Panc1 (cell line): ENCODE results near the gene ZW10. TPM values are rescaled to one million over a fixed set of nuclear protein-coding genes. Genes with fewer than 3 reads are reported as not detected.

Experiments used
- ATAC-seq: fragments of 200-7000 bp; cut with Tn5 transposase; 2 replicates; pipeline ENCODE4 v1.9.1; 2020; ENCODE audit warnings: mild to moderate bottlenecking, moderate library complexity
- BruUV-seq: library from RNA; stranded (reverse); fragments of 400-500 nt; replicated peaks from 2 replicates; lab custom pipeline; 2021; lab: Mats Ljungman, UMichigan
- CTCF ChIA-PET: fragments of 300-600 bp; sonication (Branson Sonifier 250); formaldehyde crosslinking; loops from one replicate; lab custom pipeline; 2022; ENCODE audit warnings: antibody characterized with exemption; lab: Charles Lee
- POLR2A ChIA-PET: fragments of 300-600 bp; sonication (Branson Sonifier 250); formaldehyde crosslinking; loops from one replicate; lab custom pipeline; 2022; ENCODE audit warnings: antibody characterized with exemption; lab: Charles Lee
- DNase-seq: peaks from one replicate; pipeline ENCODE4 v3.0.0-alpha.2; 2010; ENCODE audit warnings: low read depth, low spot score
- H3K27ac ChIP-seq: 2 replicates; pipeline ENCODE4 v1.5.1; 2011; ENCODE audit warnings: mild to moderate bottlenecking, low read length, inconsistent platforms
- H3K27me3 ChIP-seq: fragments of 200-500 bp; sonication (Bioruptor generic); 2 replicates; pipeline ENCODE4 v1.6.0; 2014; ENCODE audit warnings: low read length, inconsistent platforms; ENCODE audit not compliant: control insufficient read depth, insufficient read depth
- H3K36me3 ChIP-seq: fragments of 200-500 bp; sonication (Bioruptor generic); 2 replicates; pipeline ENCODE4 v1.5.1; 2014; ENCODE audit warnings: inconsistent platforms, mild to moderate bottlenecking, low read length, moderate library complexity; ENCODE audit not compliant: control insufficient read depth, insufficient read depth
- H3K4me1 ChIP-seq: 2 replicates; pipeline ENCODE4 v1.5.1; 2011; ENCODE audit warnings: inconsistent platforms, mild to moderate bottlenecking, low read length, moderate library complexity; ENCODE audit not compliant: control insufficient read depth, insufficient read depth
- H3K4me3 ChIP-seq, 2 experiments: 2 replicates each; pipeline ENCODE4 v1.5.1; 2011 to 2012; ENCODE audit warnings: low read depth in 2 of 2, low read length in 2 of 2, mild to moderate bottlenecking in 2 of 2, inconsistent platforms in 1 of 2, moderate library complexity in 1 of 2
- H3K9me3 ChIP-seq: fragments of 200-500 bp; sonication (Bioruptor generic); 2 replicates; pipeline ENCODE4 v1.5.1; 2014; ENCODE audit warnings: low read depth, mild to moderate bottlenecking, inconsistent platforms, low read length, moderate library complexity; ENCODE audit not compliant: control insufficient read depth, insufficient read depth
- CTCF ChIP-seq: fragments of 450-650 bp; IDR thresholded peaks from 2 replicates; pipeline ENCODE4 v1.5.1; 2017; ENCODE audit warnings: mild to moderate bottlenecking
- POLR2AphosphoS5 ChIP-seq: IDR thresholded peaks from 2 replicates; pipeline ENCODE4 v1.6.1; 2012; ENCODE audit warnings: mild to moderate bottlenecking, low read depth, low read length, moderate library complexity
- SIN3A ChIP-seq: IDR thresholded peaks from 2 replicates; pipeline ENCODE4 v1.6.1; 2012; ENCODE audit warnings: low read depth, mild to moderate bottlenecking, low read length, moderate library complexity, borderline replicate concordance; ENCODE audit not compliant: insufficient read depth
- TCF7L2 ChIP-seq: IDR thresholded peaks from 2 replicates; pipeline ENCODE4 v1.6.1; 2011; ENCODE audit warnings: mild to moderate bottlenecking, low read depth, low read length, inconsistent platforms
- in situ Hi-C: cut with HindIII; loops from 2 replicates; pipeline ENCODE4 v1.10.0; 2016; ENCODE audit warnings: low sequenced_read_pairs, low pct_unique_long_range_greater_than_20kb
- intact Hi-C: fragments of 100-400 bp; cut with micrococcal nuclease; formaldehyde crosslinking; loops from one replicate; pipeline ENCODE4 v1.10.0; 2022; ENCODE audit not compliant: unreplicated experiment
- total RNA-seq: library from RNA; stranded (reverse); gene quantifications from one replicate; pipeline ENCODE4 v1.2.1, GENCODE V29; 2021; ENCODE audit not compliant: unreplicated experiment
- TF ChIP-seq, protein P1 (sequence below), 2 experiments: IDR thresholded peaks; 2 replicates each; pipeline ENCODE4 v1.6.1; 2011 to 2012; ENCODE audit warnings: low read depth in 2 of 2, control low read depth in 1 of 2, low read length in 1 of 2, mild to moderate bottlenecking in 1 of 2, moderate library complexity in 1 of 2; ENCODE audit not compliant: insufficient read depth in 1 of 2

Gene ZW10
- total RNA-seq, 1 experiment from 2014 or later = 31.5 TPM

DNA sequence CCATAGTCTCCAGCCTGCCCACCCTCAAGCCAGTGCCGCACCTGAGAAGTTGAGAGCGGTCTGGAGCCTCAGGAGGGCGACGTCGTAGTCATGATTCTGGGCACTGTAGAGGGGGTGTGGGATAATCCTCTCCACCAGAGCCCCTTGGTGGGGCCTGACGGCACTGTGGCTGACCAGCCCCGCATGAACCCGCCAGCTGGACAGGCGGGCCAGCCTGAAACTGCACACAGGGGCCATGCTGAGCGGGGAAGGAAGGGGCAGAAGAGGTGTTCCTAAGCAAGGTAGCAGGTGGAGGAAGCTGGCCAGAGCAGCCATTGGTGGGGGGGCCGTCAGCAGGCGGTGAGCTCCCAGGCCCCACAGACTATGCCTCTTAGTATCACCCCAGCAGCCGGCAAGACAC is 80.5 kb downstream of the ZW10 start:
- CTCF ChIA-PET = no interaction called here
- Histone ChIP-seq H3K4me3 (no peak overlapping the region), H3K4me1 (no peaks in the 10 kb centered on the region), H3K27ac (no peak overlapping the region), H3K27me3 (no peaks in the 10 kb centered on the region), H3K9me3 (no peaks in the 10 kb centered on the region), H3K36me3 (no peaks in the 10 kb centered on the region)
- intact Hi-C loops (no loop called here), in situ Hi-C loops (no loop called here)
- BruUV-seq = no TSS peak
- TF ChIP-seq, protein P1, sequence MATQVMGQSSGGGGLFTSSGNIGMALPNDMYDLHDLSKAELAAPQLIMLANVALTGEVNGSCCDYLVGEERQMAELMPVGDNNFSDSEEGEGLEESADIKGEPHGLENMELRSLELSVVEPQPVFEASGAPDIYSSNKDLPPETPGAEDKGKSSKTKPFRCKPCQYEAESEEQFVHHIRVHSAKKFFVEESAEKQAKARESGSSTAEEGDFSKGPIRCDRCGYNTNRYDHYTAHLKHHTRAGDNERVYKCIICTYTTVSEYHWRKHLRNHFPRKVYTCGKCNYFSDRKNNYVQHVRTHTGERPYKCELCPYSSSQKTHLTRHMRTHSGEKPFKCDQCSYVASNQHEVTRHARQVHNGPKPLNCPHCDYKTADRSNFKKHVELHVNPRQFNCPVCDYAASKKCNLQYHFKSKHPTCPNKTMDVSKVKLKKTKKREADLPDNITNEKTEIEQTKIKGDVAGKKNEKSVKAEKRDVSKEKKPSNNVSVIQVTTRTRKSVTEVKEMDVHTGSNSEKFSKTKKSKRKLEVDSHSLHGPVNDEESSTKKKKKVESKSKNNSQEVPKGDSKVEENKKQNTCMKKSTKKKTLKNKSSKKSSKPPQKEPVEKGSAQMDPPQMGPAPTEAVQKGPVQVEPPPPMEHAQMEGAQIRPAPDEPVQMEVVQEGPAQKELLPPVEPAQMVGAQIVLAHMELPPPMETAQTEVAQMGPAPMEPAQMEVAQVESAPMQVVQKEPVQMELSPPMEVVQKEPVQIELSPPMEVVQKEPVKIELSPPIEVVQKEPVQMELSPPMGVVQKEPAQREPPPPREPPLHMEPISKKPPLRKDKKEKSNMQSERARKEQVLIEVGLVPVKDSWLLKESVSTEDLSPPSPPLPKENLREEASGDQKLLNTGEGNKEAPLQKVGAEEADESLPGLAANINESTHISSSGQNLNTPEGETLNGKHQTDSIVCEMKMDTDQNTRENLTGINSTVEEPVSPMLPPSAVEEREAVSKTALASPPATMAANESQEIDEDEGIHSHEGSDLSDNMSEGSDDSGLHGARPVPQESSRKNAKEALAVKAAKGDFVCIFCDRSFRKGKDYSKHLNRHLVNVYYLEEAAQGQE (IDR thresholded peaks at IDR 0.05; ENCODE audit: insufficient read depth in 1 of 2, low read depth in 2 of 2, low read length in 1 of 2) = no peak
- no peak for TF ChIP-seq SIN3A
- DNase-seq = no peak
- no peak for ATAC-seq
- POLR2A ChIA-PET = no interaction called here

GRCh38 chr11:113690619-113691569 is 82.6 kb downstream of the ZW10 start:
- DNase-seq (no peak), ATAC-seq (peak; percentile 84)
- BruUV-seq = no TSS peak
- no peaks in the 10 kb centered on the region for H3K36me3 ChIP-seq
- POLR2A ChIA-PET = no interaction called here
- TF ChIP-seq CTCF (no peak; the same call in 1 of the 2 replicates), POLR2AphosphoS5 (no peak), TCF7L2 (no peak), SIN3A (no peak)
- TF ChIP-seq, protein P1 (IDR thresholded peaks at IDR 0.05; ENCODE audit: insufficient read depth in 1 of 2, low read depth in 2 of 2, low read length in 1 of 2) = no peak
- 0 out of 2 replicates have a peak overlapping the region, but pooled peaks have one; percentile 32 for H3K27ac ChIP-seq
- in situ Hi-C loops = no loop called here
- H3K27me3 ChIP-seq = no peaks in the 10 kb centered on the region
- H3K9me3 ChIP-seq = no peaks in the 10 kb centered on the region
- intact Hi-C loops = no loop called here
- CTCF ChIA-PET = interaction anchor here (0.6 kb wide), 1 partner anchor 187 kb away, joined by 3 read pairs; no protein-coding TSS in a partner anchor
- H3K4me3 ChIP-seq = no peak overlapping the region
- no peaks in the 10 kb centered on the region for H3K4me1 ChIP-seq
